ENCODE measurements around the gene BARX2. TPM values are rescaled to one million over a fixed set of nuclear protein-coding genes. Genes with fewer than 3 reads are reported as not detected.

The BARX2 gene
- total and polyA plus RNA-seq, 8 donors: 1.1 to 27.7 (median 2.3) TPM; not detected in 1

DNA sequence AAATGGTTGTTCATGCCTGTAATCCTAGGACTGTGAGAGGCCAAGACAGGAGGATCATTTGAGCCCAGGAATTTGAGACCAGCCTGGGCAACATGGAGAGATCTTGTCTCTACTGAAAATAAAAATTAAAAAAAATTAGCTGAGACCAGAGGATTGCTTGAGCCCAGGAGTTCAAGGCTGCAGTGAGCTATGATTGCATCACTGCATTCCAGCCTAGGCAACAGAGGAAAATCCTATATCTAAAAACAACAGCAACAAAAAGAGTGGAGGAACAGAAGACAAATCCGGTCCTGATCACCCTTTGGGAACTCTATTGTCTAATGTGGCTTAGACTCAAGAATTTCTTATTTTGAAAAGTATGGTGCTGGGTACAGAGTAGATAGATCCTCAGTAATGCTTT, 17.3 kb downstream of the BARX2 start:
- H3K36me3 ChIP-seq: no peaks in the 10 kb centered on the region
- no peaks in the 10 kb centered on the region for H3K9me3 ChIP-seq
- no peaks in the 10 kb centered on the region for H3K4me1 ChIP-seq
- DNase-seq: no peak
- TF ChIP-seq POLR2AphosphoS5 (IDR thresholded peaks at IDR 0.05) (no peak), EP300 (IDR thresholded peaks at IDR 0.05) (no peak), POLR2A (IDR thresholded peaks at IDR 0.05) (no peak)
- TF ChIP-seq, protein P1, sequence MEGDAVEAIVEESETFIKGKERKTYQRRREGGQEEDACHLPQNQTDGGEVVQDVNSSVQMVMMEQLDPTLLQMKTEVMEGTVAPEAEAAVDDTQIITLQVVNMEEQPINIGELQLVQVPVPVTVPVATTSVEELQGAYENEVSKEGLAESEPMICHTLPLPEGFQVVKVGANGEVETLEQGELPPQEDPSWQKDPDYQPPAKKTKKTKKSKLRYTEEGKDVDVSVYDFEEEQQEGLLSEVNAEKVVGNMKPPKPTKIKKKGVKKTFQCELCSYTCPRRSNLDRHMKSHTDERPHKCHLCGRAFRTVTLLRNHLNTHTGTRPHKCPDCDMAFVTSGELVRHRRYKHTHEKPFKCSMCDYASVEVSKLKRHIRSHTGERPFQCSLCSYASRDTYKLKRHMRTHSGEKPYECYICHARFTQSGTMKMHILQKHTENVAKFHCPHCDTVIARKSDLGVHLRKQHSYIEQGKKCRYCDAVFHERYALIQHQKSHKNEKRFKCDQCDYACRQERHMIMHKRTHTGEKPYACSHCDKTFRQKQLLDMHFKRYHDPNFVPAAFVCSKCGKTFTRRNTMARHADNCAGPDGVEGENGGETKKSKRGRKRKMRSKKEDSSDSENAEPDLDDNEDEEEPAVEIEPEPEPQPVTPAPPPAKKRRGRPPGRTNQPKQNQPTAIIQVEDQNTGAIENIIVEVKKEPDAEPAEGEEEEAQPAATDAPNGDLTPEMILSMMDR (IDR thresholded peaks at IDR 0.05): no peak
- H3K27me3 ChIP-seq: peaks cover 0 to 29% (median 0%) of the 10 kb centered on the region in 3 donors
- H3K27ac ChIP-seq: no peak overlapping the region
- intact Hi-C loops (cut with DNase I; ENCODE audit: low total_unique reads): no loop called here
- no peak overlapping the region for H3K4me3 ChIP-seq
- 78 to 91% (median 88%) methylated on average over 1 of the region's 1 CpG for WGBS, 5 donors

DNA sequence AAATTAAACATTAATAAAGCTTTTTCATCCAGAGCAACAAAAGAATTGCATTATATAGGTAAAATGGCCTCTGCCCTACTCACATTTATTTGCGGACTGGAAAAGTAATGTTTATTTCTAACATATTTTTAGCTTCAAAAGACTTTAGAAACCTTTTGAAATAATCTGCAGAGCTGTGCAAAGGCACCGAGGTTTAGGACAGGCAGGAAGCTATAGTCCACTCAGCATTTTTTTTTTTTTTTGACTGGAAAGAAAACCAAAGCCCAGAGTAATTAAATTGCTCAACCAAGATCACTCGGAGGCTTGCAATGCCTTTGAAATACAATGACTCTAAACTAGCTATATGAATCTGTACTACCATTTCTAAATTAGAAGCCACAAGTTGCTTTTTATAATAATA, 19.1 kb downstream of the BARX2 start:
- no peak for DNase-seq
- TF ChIP-seq POLR2AphosphoS5 (IDR thresholded peaks at IDR 0.05): no peak
- TF ChIP-seq, protein P1 (IDR thresholded peaks at IDR 0.05): no peak
- no peak for TF ChIP-seq POLR2A (IDR thresholded peaks at IDR 0.05)
- TF ChIP-seq EP300 (IDR thresholded peaks at IDR 0.05): no peak
- no peak overlapping the region for H3K4me3 ChIP-seq
- H3K36me3 ChIP-seq: no peaks in the 10 kb centered on the region
- peaks cover 0 to 29% (median 0%) of the 10 kb centered on the region in 3 donors for H3K27me3 ChIP-seq
- 50 to 70% (median 59%) methylated on average over 3 of the region's 3 CpGs for WGBS, 5 donors
- H3K27ac ChIP-seq: no peak overlapping the region
- H3K9me3 ChIP-seq: no peaks in the 10 kb centered on the region
- intact Hi-C loops (cut with DNase I; ENCODE audit: low total_unique reads): no loop called here
- no peaks in the 10 kb centered on the region for H3K4me1 ChIP-seq

DNA sequence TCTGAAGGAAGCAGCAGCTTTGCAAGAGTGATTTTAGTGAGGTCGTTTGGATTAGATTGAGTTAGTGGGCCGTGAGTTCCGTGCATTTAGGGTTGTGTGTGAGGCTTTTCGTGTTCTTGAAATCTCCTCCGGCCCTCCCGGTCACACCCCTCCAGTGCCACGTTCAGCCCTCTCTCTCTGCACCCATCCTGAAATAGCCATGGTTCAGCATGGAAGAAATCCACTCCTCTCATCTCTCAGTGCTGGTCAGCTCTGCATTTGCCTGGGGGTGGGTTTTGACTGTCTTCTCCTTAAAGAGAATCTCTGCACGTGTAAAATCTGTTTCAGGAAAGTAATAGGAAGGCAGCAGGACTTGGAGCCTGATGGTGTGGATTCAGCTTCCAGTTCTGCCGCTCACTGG, 19.8 kb downstream of the BARX2 start:
- Histone ChIP-seq H3K27ac (no peak overlapping the region), H3K4me3 (no peak overlapping the region), H3K36me3 (no peaks in the 10 kb centered on the region), H3K4me1 (no peaks in the 10 kb centered on the region), H3K9me3 (no peaks in the 10 kb centered on the region), H3K27me3 (peaks cover 0 to 22% (median 0%) of the 10 kb centered on the region in 3 donors)
- 55 to 69% (median 57%) methylated on average over 9 of the region's 9 CpGs for WGBS, 5 donors
- intact Hi-C loops (cut with DNase I; ENCODE audit: low total_unique reads): no loop called here
- TF ChIP-seq POLR2AphosphoS5 (IDR thresholded peaks at IDR 0.05) (no peak), POLR2A (IDR thresholded peaks at IDR 0.05) (no peak), EP300 (IDR thresholded peaks at IDR 0.05) (no peak)
- TF ChIP-seq, protein P1 (IDR thresholded peaks at IDR 0.05): no peak
- no peak for DNase-seq

DNA sequence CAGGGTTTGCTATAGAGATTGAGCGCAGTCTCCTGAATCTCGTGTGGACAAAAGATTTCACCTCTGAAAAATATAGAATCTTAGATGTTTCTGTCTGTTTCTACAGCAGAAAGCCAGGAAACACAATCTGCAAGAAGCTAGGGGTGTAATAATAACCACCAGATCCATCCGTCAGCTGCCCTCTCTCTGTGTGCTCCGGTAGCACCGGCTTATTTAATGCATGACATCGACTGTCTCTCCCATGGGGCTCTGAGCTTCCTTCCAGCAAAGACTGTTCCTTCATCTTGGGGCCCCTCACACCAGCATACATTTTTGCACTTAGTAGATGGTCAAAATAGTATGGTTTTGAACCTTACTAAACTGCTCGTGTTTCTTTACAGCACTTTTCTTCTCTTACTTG, 20.2 kb downstream of the BARX2 start:
- H3K27me3 ChIP-seq: peaks cover 0 to 20% (median 0%) of the 10 kb centered on the region in 3 donors
- WGBS, 5 donors: 77 to 93% (median 87%) methylated on average over 7 of the region's 7 CpGs
- intact Hi-C loops (cut with DNase I; ENCODE audit: low total_unique reads): no loop called here

More for the DNA sequence above, 20.2 kb downstream of the BARX2 start:
- no peak for DNase-seq
- H3K27ac ChIP-seq: no peak overlapping the region
- TF ChIP-seq POLR2A (IDR thresholded peaks at IDR 0.05) (no peak), POLR2AphosphoS5 (IDR thresholded peaks at IDR 0.05) (no peak), EP300 (IDR thresholded peaks at IDR 0.05) (no peak)
- TF ChIP-seq, protein P1 (IDR thresholded peaks at IDR 0.05): no peak
- no peak overlapping the region for H3K4me3 ChIP-seq
- no peaks in the 10 kb centered on the region for H3K9me3 ChIP-seq
- H3K4me1 ChIP-seq: no peaks in the 10 kb centered on the region
- no peaks in the 10 kb centered on the region for H3K36me3 ChIP-seq

All from stomach (tissue), 9 donors.